CD14-positive monocyte (primary cell): ENCODE data around the gene LEPROT. TPM values are rescaled to one million over a fixed set of nuclear protein-coding genes. Genes with fewer than 3 reads are reported as not detected.

Source experiments
- DNase-seq, 3 donors: peaks; one replicate each; pipeline ENCODE4 v3.0.0-alpha.2; 2011 to 2022
- H2AFZ ChIP-seq: 2 replicates; pipeline ENCODE4 v1.6.0; 2012; ENCODE audit warnings: mild to moderate bottlenecking, low read depth, low read length, inconsistent platforms; ENCODE audit not compliant: insufficient read depth, poor library complexity, severe bottlenecking
- H3K27ac ChIP-seq, 2 donors: 1 replicate in 1 of 2; 2 replicates in 1 of 2; pipeline ENCODE4 v1.5.1; 2012 to 2013; ENCODE audit warnings: low read length in 2 of 2, control low read depth in 1 of 2, inconsistent platforms in 1 of 2, low read depth in 1 of 2, mild to moderate bottlenecking in 1 of 2
- H3K27me3 ChIP-seq, 2 donors: one replicate each; pipeline versions ENCODE4 v1.6.0 to v1.6.1; 2011 to 2013; ENCODE audit warnings: low read length in 2 of 2; ENCODE audit not compliant: control insufficient read depth in 2 of 2, insufficient read depth in 2 of 2
- H3K36me3 ChIP-seq, 2 donors: replicated peaks in 1 of 2; 1 replicate in 1 of 2; 2 replicates in 1 of 2; pipeline versions ENCODE4 v1.5.1 to v1.6.1; 2012 to 2013; ENCODE audit warnings: low read length in 2 of 2, control low read depth in 1 of 2, inconsistent platforms in 1 of 2, mild to moderate bottlenecking in 1 of 2; ENCODE audit not compliant: insufficient read depth in 2 of 2, control insufficient read depth in 1 of 2
- H3K4me1 ChIP-seq, 2 donors: 1 replicate in 1 of 2; 2 replicates in 1 of 2; pipeline versions ENCODE4 v1.5.1 to v1.6.1; 2012 to 2013; ENCODE audit warnings: low read length in 2 of 2, control low read depth in 1 of 2, inconsistent platforms in 1 of 2, mild to moderate bottlenecking in 1 of 2, moderate library complexity in 1 of 2; ENCODE audit not compliant: insufficient read depth in 2 of 2, control insufficient read depth in 1 of 2
- H3K4me2 ChIP-seq: replicated peaks from 2 replicates; pipeline ENCODE3; 2012; ENCODE audit warnings: low read length, moderate library complexity, mild to moderate bottlenecking; ENCODE audit not compliant: poor library complexity, severe bottlenecking; ENCODE audit errors: extremely low read depth
- H3K4me3 ChIP-seq, 3 experiments: fragments of 200-600 bp in 1 of 3; sonication (generic) in 1 of 3; replicated peaks in 1 of 3; 1 replicate in 2 of 3; 2 replicates in 1 of 3; pipeline ENCODE4 v1.5.1; 2011 to 2013; ENCODE audit warnings: low read length in 3 of 3, mild to moderate bottlenecking in 3 of 3, control low read depth in 2 of 3, low read depth in 2 of 3, inconsistent platforms in 1 of 3, moderate library complexity in 1 of 3
- H3K79me2 ChIP-seq: 2 replicates; pipeline ENCODE4 v1.6.0; 2012; ENCODE audit warnings: mild to moderate bottlenecking, control low read depth, inconsistent platforms, low read length, moderate library complexity; ENCODE audit not compliant: insufficient read depth
- H3K9ac ChIP-seq: 2 replicates; pipeline ENCODE4 v1.6.0; 2017; ENCODE audit warnings: low read length, mild to moderate bottlenecking; ENCODE audit not compliant: insufficient read depth, poor library complexity, severe bottlenecking
- H3K9me3 ChIP-seq, 2 donors: replicated peaks in 1 of 2; 1 replicate in 1 of 2; 2 replicates in 1 of 2; pipeline versions ENCODE4 v1.5.1 to v1.6.1; 2012 to 2013; ENCODE audit warnings: low read length in 2 of 2, control low read depth in 1 of 2; ENCODE audit not compliant: control insufficient read depth in 1 of 2, insufficient read depth in 1 of 2
- H4K20me1 ChIP-seq: 2 replicates; pipeline ENCODE4 v1.6.0; 2012; ENCODE audit warnings: mild to moderate bottlenecking, low read length, control low read depth, moderate library complexity; ENCODE audit not compliant: insufficient read depth
- H3K27ac Mint-ChIP-seq, 7 donors: one replicate each; pipeline ENCODE4 v1.8.0; 2020; ENCODE audit warnings: mild to moderate bottlenecking in 7 of 7, mixed read lengths in 7 of 7, moderate library complexity in 6 of 7, inconsistent platforms in 2 of 7
- H3K27me3 Mint-ChIP-seq, 3 donors: one replicate each; pipeline ENCODE4 v1.8.0; 2021 to 2022; ENCODE audit warnings: low read depth in 3 of 3, mild to moderate bottlenecking in 3 of 3, mixed read lengths in 3 of 3, moderate library complexity in 3 of 3, inconsistent platforms in 1 of 3
- H3K36me3 Mint-ChIP-seq, 2 donors: one replicate each; pipeline ENCODE4 v1.8.0; 2020; ENCODE audit warnings: mixed read lengths in 2 of 2, inconsistent platforms in 1 of 2, mild to moderate bottlenecking in 1 of 2
- H3K4me1 Mint-ChIP-seq: one replicate; pipeline ENCODE4 v1.8.0; 2020; ENCODE audit warnings: mild to moderate bottlenecking, mixed read lengths
- H3K4me3 Mint-ChIP-seq, 2 donors: one replicate each; pipeline ENCODE4 v1.8.0; 2020; ENCODE audit warnings: mild to moderate bottlenecking in 2 of 2, mixed read lengths in 2 of 2, moderate library complexity in 1 of 2
- H3K9me3 Mint-ChIP-seq, 7 donors: one replicate each; pipeline ENCODE4 v1.8.0; 2020 to 2022; ENCODE audit warnings: mixed read lengths in 7 of 7, mild to moderate bottlenecking in 6 of 7, moderate library complexity in 6 of 7, inconsistent platforms in 2 of 7
- CTCF ChIP-seq: fragments of 200-600 bp; IDR thresholded peaks from one replicate; pipeline ENCODE4 v1.8.0; 2022; ENCODE audit warnings: antibody characterized with exemption, mild to moderate bottlenecking
- WGBS: methylation state at CpG from one replicate; pipeline ENCODE4 v1.1.5; 2013; ENCODE audit warnings: missing lambda C conversion rate; ENCODE audit not compliant: insufficient coverage; 5-methylcytosine and 5-hydroxymethylcytosine counted together
- intact Hi-C, 2 donors: fragments of 100-400 bp; cut with micrococcal nuclease; formaldehyde crosslinking; loops; one replicate each; pipeline versions ENCODE4 v1.15.0 to v1.15.1; 2023
- polyA plus RNA-seq, 3 donors: library from polyadenylated mRNA; depleted of rRNA in 1 of 3; unstranded in 2 of 3; stranded (reverse) in 1 of 3; fragments of 300-500 nt in 2 of 3; fragments of >200 nt in 1 of 3; fragmentation: Illumina TruSeq in 2 of 3; gene quantifications; 1 replicate in 2 of 3; 2 replicates in 1 of 3; pipeline ENCODE4 v1.2.3, GENCODE V29; 2012 to 2021

LEPROT gene
- polyA plus RNA-seq, 3 donors = 56.3 to 75.0 (median 74.7) TPM

- Mint-ChIP-seq H3K4me3 (no peak overlapping the region), H3K9me3 (peaks cover 0 to 4% (median 0%) of the 10 kb centered on the region in 7 donors), H3K27ac (peak overlapping the region in 1 of 7 donors; percentile 11), H3K36me3 (no peaks in the 10 kb centered on the region), H3K27me3 (no peaks in the 10 kb centered on the region), H3K4me1 (no peaks in the 10 kb centered on the region)
- no peaks in the 10 kb centered on the region for H3K27me3 ChIP-seq
- H3K27ac ChIP-seq = no peak overlapping the region
- no CpG with 5 or more reads among the region's 3 CpGs for WGBS
- no peak overlapping the region for H3K4me2 ChIP-seq
- H3K4me3 ChIP-seq = no peak overlapping the region
- intact Hi-C loops = no loop called here
- no peak for DNase-seq
- no peaks in the 10 kb centered on the region for H3K4me1 ChIP-seq
- H3K9ac ChIP-seq = no peak overlapping the region
- no peaks in the 10 kb centered on the region for H3K36me3 ChIP-seq
- H2AFZ ChIP-seq = no peak overlapping the region
- no peak for TF ChIP-seq CTCF
- no peaks in the 10 kb centered on the region for H3K79me2 ChIP-seq
- H4K20me1 ChIP-seq = no peaks in the 10 kb centered on the region
- H3K9me3 ChIP-seq = no peaks in the 10 kb centered on the region
These were observed 31.4 kb upstream of the LEPROT start for GRCh38 chr1:65388908-65389695.

DNA sequence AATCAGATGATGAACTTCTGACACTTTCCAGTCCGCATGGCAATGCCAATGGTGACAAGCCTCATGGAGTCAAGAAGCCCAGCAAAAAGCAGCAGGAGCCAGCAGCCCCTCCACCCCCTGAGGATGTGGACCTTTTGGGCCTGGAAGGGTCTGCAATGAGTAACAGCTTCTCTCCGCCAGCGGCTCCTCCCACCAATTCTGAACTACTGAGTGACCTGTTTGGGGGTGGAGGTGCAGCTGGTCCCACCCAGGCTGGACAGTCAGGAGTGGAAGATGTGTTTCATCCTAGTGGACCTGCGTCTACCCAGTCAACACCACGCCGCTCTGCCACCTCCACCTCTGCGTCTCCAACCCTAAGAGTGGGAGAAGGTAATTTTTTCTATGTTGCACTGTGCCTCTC is 28.0 kb upstream of the LEPROT start:
- Histone ChIP-seq H3K27me3 (no peaks in the 10 kb centered on the region), H3K9me3 (no peaks in the 10 kb centered on the region), H3K27ac (no peak overlapping the region), H3K4me2 (no peak overlapping the region), H3K79me2 (no peaks in the 10 kb centered on the region), H3K4me1 (peaks cover 5% of the 10 kb centered on the region in 2 donors), H4K20me1 (no peaks in the 10 kb centered on the region), H3K36me3 (no peaks in the 10 kb centered on the region), H2AFZ (no peak overlapping the region), H3K4me3 (no peak overlapping the region), H3K9ac (no peak overlapping the region)
- Mint-ChIP-seq H3K4me1 (peaks cover 10% of the 10 kb centered on the region), H3K9me3 (no peaks in the 10 kb centered on the region), H3K4me3 (no peak overlapping the region), H3K27me3 (peaks cover 0 to 1% (median 0%) of the 10 kb centered on the region in 3 donors), H3K27ac (no peak overlapping the region), H3K36me3 (no peaks in the 10 kb centered on the region)
- intact Hi-C loops = no loop called here
- no peak for TF ChIP-seq CTCF
- WGBS = 100% methylated on average over 2 of the region's 7 CpGs
- DNase-seq = no peak
